Stimulated activated CD8-positive, alpha-beta memory T cell treated with anti-CD3 and anti-CD28 coated beads, Interleukin-15, amount 100 ng/mL, for 1 hour (primary cell): ENCODE results near the gene SEC31A.
"Not testable (repeated sequence)": the region's sequence is repeated elsewhere in the genome, so short reads cannot be mapped to it uniquely, and the experiment has no call there.

ENCODE experiments used
- DNase-seq: peaks from one replicate; pipeline ENCODE4 v3.0.0-alpha.2; 2020; ENCODE audit warnings: low read depth

Gene SEC31A

GRCh38 chr4:82890901-82891706 is at the start of gene SEC31A:
Gene SEC31A, minus strand, starts transcription at chr4:82891153. Its CDS starts 9,217 bp downstream, at chr4:82881936.
- peak; percentile 91 for DNase-seq

- DNase-seq: no peak
These were observed 48.5 kb upstream of the SEC31A start for GRCh38 chr4:82939414-82939813.

- no peak for DNase-seq
These were observed 43.5 kb upstream of the SEC31A start for GRCh38 chr4:82934441-82934840.

GRCh38 chr4:82930848-82931755 is 40.1 kb upstream of the SEC31A start:
- DNase-seq: no peak

GRCh38 chr4:82921795-82922194 is 30.8 kb upstream of the SEC31A start:
- DNase-seq: no peak

GRCh38 chr4:82919386-82919785 is 28.4 kb upstream of the SEC31A start:
- no peak for DNase-seq

GRCh38 chr4:82918091-82918490 is 27.1 kb upstream of the SEC31A start:
- DNase-seq: no peak

- DNase-seq: not testable (repeated sequence)
These were observed 23.0 kb upstream of the SEC31A start for GRCh38 chr4:82913968-82914367.

- no peak for DNase-seq
These were observed 22.4 kb upstream of the SEC31A start for GRCh38 chr4:82913305-82913704.

- DNase-seq: no peak
These were observed 18.4 kb upstream of the SEC31A start for GRCh38 chr4:82909326-82909725.

- DNase-seq: no peak
These were observed 15.5 kb upstream of the SEC31A start for GRCh38 chr4:82906469-82906868.

GRCh38 chr4:82905205-82905604 is 14.3 kb upstream of the SEC31A start:
- no peak for DNase-seq

- no peak for DNase-seq
These were observed 12.8 kb upstream of the SEC31A start for GRCh38 chr4:82903737-82904136.

- DNase-seq: no peak
These were observed 10.3 kb upstream of the SEC31A start for GRCh38 chr4:82901183-82901718.

- peak; percentile 95 for DNase-seq
These were observed 9.6 kb upstream of the SEC31A start, which contains the start of gene THAP9 for GRCh38 chr4:82900411-82901182. Gene THAP9, plus strand, starts transcription at chr4:82900735. Its CDS starts 68 bp downstream, at chr4:82900803.

- no peak for DNase-seq
These were observed 9.1 kb upstream of the SEC31A start for GRCh38 chr4:82900066-82900410.

GRCh38 chr4:82899374-82900065 is 8.6 kb upstream of the SEC31A start:
- DNase-seq: no peak

GRCh38 chr4:82898322-82899243 is 7.6 kb upstream of the SEC31A start:
- DNase-seq: no peak

- DNase-seq: no peak
These were observed 5.8 kb upstream of the SEC31A start for GRCh38 chr4:82896755-82897154.

GRCh38 chr4:82893942-82894341 is 3.0 kb upstream of the SEC31A start:
- no peak for DNase-seq
